ENCODE measurements around the gene INS.
"Not testable (repeated sequence)": the region's sequence is repeated elsewhere in the genome, so short reads cannot be mapped to it uniquely, and the experiment has no call there.

The INS gene

DNA sequence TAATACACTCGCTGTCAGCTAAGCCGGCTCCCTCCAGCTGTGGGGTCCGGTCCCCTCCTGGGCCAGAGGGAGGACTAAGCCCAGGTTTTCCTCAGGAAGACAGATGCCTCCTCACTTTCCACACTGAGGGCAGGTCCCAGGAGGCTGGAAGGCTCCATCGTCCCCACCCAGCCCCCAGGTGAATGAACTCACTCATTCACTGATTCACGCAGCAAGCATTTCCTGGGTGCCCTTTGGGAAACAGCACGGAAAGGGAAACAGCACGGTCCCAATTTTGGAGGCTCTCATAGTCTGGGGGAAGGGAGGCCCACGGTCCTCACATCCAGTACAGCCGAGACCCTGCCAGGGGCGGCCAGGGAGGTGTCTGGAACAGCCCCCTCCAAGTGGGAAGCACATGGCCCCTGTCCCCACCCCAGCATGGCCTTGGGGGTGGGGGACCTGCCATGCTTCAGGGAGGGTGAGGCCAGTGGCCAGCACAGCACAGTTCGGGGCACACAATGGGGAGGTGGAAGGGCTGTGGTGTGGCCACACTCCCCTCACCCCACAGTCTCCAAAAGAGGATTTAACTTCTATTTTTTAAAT, 19.9 kb upstream of the INS start:
- no peak for DNase-seq (ENCODE audit: low read depth, low spot score)

DNA sequence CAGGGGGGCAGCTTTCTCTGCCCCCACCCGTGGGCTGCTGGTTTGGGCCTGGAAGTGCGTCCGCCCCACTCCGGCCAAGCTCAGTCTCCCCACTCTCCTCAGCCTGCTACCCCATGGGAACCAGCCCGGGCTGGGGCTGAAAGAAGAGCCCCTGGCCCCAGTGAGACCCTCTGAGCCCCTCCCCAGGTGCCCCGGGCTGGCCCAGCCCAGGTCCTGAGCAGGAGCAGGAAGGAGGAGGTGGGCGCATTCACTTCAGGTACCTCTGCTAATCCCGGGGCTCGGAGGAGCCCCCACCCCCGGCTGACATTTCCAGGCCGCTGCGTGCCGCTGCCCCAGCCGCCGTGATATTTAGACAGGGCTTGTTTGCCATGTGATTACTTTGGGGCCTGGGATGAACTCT, 19.3 kb upstream of the INS start:
- no peak for DNase-seq (ENCODE audit: low read depth, low spot score)

DNA sequence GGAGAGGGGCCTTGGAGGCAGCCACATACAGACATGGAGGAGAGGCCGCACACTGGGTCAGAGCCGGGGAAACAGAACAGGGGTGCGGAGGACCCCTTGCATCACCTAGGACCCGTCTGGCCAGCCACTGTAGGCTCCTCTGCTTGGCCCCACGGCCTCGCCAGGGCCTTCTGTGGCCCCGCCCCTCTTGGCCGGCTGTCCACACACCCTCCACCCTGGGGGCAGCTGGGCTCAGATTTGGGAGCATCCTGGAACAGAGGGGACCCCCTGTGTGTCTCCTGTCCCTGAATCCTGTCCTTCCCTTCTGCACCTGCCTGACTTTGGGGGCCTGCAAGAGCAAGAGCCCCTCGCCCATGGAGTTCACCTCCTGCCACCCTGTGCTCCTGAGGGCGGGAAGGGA, 18.5 kb upstream of the INS start:
- DNase-seq (ENCODE audit: low read depth, low spot score): no peak

DNA sequence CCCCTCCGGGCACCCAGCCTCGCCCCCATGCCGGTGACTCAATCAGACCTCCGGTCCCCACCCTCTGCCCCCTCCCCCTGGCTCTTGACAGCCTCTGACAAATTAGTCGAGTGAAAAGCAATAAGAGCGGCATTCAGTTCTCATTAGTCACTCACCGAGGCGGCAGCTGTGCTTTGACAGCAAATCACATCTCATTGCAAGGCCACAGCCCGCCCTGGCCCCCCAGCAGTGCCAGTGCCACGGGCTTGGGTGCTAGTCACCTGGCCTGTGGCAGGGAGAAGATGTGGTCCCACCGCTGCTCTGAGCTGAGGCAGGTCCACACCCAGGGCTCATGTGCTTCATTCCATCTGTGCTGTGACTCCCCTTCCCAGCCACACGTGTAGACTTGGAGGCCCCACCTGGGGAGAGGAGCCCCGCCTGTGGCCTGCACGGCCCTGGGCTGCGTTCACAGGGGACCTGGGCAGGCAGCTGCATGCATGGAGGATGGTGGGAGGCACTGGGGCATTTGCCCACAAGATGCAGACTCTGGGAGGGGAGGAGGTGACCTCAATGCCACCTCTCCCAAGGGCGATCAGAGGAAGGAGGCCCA, 18.0 kb upstream of the INS start:
- peak; percentile 70 for DNase-seq (ENCODE audit: low read depth, low spot score)

DNA sequence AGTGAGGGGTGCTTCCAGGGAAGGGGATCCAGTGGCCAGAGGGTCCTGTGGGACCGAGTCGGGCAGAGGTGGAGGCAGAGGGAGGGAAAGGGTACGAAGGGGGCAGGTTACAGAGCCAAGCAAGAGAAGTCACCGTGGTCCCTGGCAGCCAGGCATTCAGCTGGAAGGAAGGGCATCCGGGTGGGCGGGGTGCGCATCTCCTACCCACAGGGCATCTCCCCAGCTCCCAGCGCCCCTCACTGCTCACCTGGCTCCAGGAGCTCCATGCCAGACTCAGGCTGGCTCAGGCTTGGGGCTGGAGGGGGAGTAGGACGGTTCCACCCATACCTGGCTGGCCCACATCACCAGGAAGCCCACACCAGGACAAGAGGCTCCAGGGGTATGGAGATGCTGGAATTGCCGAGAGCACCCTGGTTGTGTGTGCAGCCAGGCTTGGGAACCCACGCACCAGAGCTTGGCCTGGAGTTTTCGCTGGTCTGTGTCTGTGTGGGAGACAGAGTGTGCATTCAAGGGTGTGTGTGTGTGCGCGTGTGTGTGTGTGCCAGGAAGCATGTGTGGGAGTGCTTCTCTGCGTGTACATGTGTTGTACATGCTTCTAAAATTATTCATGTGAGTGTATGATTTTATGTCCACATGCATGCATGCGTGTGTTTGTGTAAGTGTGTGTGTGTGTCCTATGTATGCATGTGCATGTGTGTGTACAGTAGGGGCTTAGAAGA, 17.2 kb upstream of the INS start:
- DNase-seq (ENCODE audit: low read depth, low spot score): not testable (repeated sequence)

DNA sequence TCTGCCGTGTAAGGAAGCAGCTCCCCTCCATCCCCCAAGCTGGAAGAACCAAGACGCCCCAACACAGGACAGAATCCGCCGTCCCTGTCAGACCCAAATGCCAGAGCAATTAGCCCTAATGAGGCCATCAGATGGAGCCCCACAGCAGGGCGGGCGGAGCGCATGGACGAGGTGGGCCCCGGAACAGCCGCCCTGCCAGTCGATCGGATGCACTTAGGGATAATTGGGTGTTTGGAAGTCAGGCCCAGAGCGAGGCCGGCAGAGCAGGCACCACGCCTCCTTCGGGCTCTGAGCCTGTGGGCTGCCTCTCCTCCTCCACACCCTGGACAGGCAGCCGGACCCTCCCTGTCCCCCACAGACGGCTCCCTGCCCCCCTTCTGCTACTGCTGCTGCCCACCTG, 16.1 kb upstream of the INS start:
- no peak for DNase-seq (ENCODE audit: low read depth, low spot score)

DNA sequence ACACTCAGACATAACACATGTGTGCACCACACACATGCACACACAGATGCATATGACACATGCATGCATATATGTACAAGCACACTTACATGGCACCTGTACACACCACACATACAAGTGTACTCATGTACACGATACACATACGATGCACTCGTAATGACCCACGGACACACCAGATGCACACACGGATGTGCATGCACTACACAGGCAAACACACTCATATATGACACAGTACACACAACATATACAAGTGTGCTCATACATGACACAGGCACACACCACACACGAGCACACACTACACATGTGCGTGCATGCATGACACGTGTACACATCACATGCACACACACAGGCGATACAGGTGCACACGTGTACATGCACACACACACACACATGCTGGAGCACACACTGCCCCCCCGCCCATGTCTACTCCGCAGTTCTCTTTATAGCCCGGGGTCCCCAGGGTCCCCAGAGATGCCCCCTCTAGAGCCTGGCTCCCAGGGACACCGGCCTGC, 15.4 kb upstream of the INS start:
- DNase-seq (ENCODE audit: low read depth, low spot score): no peak

DNA sequence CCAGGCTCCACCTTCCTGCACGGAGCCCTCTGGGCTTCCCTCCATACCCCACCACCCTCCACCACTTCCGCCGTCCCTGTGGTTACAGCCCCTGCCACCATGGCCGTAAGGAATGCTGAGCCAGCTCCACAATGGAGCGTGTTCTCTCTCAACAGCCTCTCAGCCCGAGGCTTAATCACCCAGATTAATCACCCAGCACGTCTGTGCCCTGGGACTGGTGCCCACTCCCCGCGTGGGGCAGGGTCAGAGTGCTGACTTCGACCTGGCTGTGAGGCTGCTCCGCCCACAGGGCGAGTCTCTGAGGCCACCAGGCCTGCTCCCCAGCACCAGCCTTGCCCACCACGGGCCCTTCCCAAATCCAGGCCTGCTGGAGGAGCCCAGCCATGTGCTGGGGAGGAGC, 14.7 kb upstream of the INS start:
- no peak for DNase-seq (ENCODE audit: low read depth, low spot score)

DNA sequence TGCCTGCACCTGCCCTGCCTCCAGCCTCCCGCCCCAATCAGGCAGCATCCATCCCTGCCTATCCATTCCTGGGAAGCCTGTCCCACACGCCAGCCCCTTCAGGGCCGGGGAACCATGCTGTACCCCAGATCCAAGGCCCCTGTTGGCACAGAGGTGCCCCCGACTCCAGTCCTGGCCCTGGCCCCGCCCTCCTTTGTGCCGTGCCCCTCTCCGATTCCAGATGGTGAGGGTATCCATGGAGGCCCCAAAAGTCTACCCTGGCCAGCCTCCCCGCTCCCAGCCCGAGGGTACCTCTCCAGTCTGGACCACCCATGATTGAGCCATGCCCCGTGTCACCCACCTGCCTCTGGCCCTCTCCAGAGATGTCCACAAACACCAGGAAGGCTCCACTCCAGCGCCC, 13.4 kb upstream of the INS start:
- DNase-seq (ENCODE audit: low read depth, low spot score): no peak

DNA sequence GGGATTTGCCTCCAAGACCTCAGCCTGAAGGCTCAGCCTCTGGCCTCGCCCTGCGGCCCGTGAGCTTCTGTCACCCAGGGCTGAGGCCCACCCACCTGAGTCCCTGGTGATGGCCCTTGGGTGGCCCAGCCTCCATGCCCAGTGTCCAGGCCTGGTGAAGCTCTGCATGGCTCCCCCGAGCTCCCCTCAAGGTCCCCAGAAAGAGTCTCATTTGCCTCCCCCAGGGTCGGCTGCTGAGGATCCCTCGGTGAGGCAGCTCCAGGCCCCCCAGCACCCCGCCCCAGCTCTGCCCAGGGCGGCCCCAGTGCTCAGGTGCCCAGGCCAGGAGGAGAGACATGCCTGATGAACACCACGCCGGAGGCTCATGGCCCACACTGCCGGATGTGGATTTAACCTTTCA, 12.8 kb upstream of the INS start:
- DNase-seq (ENCODE audit: low read depth, low spot score): no peak

DNA sequence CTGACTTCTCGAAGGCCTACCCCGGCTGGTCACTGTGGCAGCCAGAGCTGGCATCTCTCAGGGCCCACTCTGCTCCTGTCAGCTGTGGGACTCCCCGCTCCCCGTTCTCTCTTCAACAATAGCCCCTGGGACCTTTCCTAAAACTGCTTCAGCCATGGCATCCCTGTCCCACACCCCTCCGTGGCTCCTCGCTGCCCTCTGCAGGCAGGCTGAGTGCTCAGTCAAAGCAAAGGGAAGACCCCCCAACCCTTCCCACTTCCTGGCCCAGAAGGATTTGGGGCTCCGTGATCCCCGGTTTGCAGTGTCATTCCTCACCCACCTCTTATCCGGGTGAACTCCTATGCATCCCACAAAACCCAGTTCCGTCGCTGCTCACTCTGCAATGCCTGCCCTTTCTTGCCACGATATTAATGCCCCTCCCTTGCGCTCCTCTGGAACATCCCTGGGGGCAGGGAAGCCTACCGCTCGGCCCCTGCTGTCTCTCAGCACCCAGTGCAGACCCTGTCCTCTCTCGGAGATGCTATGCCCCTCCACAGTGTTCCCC, 12.2 kb upstream of the INS start:
- DNase-seq (ENCODE audit: low read depth, low spot score): no peak

DNA sequence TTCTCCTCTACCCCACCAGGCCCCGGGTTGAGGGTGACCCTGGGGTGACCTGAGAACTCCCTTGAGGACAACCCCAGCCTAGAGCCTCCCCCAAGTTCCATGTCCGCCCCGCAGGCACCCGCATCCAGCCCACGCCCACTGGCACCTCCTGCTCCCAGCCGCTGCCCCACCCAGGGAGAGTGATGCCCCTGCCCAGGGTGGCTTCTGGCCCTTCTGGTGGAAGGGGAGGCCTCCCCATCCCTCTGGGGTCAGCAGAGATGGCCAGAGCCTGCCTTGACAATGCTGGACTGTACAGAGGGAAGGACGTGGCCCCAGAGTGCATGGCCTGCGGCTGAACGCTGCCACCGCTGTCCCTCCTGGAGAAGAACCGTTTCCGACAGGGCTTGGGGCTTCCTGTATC, 11.7 kb upstream of the INS start:
- no peak for DNase-seq (ENCODE audit: low read depth, low spot score)

DNA sequence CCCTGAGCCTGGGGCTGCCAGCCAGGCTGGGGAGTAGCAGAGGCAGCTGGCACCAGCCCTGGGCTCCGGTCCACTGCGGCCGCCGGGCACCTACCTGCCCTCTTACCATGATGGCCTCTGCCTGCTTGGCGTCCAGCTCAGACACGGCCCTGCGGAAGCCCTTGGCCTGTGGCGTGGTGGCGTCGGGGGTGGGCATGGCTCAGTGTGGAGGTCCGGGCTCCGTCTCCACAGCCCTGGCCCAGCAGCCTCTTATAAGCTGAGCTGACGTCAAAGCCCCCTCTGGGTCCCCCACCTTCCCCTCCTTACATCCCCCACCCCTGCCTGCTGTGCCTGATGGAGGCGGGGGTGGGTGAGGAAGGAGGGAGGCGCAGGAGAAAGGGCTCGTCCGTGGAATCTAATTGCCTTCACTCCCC, 10.6 kb upstream of the INS start, which contains the start of gene TH:
Gene TH, minus strand, starts transcription at position 225 of the 413 bp plus-strand sequence. Its CDS starts 29 bp downstream, at position 196.
- no peak for DNase-seq (ENCODE audit: low read depth, low spot score)

DNA sequence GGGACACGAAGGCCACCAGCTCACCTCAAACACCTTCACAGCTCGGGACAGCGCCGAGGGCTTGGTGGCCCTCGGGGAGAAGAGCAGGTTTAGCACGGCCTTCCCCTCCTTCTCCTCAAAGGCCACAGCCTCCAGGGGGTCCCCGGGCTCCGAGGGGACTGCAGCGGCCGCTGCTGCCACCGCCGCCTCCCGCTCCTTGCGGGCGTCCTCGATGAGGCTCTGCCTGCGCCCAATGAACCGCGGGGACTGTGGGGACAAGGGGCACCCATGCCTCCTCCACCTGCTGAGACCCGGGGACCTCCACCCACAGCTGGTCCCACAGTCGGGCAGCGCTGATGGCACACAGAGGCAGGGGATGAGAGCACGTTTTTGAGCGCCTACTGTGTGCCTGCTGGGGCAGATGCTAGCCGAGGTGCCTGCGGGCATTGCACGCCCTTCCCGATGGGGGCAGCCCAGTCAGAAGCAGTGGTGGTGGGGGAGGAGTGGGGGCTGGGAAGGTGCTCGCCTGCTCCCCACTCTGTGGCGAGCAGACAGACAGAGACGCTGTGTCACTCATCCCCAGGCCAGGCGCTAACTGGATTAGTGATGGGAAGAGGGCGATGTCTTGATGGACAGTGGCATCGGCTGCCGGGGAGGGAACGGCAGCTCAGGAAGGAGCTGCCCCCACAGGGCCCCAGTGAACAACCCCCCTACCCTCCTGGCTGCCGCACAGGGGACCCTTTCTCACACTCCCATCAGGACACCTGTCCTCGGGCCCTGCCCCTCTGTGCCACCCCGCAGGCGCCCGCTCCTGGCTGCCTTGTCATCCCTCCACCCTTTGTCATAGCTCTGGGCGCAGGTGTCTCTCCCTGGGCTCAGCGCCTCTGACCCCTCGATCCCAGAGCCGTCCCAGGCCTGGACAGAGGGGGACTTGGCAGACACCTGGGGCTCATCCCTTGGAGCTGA, 8.9 kb upstream of the INS start:
- no peak for DNase-seq (ENCODE audit: low read depth, low spot score)

DNA sequence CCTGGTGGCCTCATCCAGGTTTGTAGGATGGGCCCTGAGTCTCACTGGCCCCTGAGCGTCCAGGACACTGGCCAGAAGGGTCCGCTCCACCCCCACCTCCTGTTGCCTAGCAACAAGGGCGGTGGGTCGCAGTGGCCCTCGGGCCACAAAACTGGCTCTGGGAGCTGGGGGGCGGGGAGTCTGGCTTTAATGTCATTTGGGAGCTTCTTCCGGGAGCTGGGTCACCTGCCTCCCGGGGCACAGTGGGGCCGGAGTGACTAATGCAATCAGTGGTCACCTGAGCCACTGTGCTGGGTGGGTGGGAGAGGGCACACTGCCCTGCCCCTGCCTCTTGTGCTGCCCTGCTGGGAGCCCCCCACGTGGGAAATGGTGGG, 8.0 kb upstream of the INS start:
- DNase-seq (ENCODE audit: low read depth, low spot score): peak; percentile 81

DNA sequence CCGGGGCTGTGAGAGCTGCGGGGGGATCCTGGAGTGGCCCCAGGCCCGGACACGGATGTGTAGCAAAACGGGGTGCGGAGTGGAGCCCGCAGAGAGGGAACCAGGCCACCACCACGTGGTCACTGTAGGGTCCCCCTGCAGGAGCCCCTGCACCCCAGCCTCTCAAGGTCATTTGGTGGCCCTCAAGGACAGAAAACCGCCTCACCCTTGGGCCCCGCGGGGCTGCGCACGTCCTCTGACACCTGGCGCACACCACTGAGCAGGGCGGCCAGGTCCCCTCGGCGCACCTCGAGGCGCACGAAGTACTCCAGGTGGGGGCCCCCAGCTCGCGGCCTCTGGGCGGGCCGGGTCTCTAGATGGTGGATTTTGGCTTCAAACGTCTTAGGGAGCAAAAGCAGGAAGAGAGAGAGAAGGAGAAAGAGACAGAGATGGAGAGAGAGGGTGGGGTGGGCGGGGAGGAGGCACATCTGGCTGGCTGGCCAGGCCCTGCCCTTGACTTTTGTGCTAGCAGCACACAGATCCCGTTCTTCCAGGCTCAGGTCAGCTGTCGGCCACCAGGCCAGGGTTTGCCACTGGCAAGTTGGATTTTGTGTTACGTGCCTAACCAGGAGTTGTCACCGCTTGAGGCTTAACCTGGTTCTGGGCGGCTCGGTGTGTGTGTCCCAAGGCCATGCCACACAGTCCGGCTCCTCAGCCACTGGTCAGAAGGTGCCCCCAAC, 7.4 kb upstream of the INS start:
- no peak for DNase-seq (ENCODE audit: low read depth, low spot score)

DNA sequence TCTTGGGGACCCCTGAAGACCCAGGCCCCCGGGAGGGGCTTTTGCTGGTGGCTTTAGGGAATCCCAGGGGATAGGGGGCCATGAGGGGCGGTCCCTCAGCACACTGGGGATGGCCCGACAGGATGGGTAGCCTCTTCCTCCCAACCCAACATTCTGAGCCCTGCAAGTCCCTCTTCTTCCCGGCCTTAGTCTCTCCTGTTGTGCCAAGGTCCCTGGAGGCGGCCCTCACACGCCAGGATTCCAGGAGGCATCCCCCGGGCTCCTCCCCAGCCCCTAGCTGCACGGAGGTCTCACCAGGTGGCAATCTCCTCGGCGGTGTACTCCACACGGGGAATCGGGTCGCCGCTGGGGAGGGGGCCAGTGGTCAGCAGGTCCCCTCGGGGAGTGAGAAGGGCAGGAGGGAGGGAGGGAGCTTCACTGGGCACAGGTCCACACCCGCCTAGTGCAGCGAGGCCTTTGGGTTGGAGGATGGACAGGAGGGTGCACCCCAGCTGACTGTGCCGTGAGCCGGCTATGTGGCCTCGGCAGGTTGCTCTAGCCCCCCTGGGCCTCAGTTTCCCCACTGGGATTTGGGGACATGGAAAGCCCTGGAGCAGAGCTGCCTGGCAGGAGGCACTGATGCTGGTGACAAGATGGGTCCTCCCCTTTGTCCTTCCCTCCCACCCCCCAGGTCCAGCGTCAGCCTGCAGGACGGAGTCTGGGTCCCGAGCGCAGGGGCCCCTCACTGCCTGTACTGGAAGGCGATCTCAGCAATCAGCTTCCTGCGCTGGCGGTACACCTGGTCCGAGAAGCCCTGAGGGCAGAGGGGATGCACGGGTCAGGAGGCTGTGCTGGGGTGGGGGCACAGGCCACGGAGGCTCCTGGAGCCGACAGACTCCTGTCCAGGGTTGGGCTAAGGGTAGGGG, 6.4 kb upstream of the INS start:
- no peak for DNase-seq (ENCODE audit: low read depth, low spot score)

DNA sequence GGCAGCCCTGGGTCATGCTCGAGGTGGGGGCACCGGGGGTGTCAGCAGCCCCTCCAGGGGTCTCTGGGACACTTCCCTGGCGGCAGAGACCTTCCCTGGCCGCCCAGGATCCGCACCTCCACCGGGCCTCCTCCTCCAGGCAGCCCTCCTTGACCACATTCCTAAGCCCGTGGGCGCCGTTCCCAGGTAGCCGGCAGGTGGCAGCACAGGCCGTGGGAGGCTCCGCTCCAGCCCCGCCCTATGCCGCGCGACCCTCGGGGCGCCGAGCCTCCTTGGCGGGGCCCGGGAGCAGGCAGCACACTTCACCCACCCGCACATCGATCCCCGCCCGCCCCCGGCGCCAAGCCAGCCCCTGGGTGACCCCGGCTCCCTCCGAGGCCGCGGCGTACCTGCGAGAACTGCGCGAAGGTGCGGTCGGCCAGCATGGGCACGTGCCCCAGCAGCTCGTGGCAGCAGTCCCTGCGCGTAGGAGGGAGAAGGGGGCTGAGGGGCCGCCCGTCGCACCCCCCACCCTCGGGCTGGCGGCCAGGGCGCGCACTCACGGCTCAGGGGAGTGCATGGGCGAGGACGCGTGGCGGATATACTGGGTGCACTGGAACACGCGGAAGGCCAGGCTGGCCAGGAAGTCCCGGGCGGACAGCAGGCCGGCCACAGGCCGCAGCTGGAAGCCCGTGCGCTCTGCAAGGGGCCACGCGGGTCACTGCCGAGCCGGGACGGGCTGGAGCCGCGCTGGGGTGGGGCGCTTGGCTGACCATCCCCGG, 5.3 kb upstream of the INS start:
- peak; percentile 50 for DNase-seq (ENCODE audit: low read depth, low spot score)

DNA sequence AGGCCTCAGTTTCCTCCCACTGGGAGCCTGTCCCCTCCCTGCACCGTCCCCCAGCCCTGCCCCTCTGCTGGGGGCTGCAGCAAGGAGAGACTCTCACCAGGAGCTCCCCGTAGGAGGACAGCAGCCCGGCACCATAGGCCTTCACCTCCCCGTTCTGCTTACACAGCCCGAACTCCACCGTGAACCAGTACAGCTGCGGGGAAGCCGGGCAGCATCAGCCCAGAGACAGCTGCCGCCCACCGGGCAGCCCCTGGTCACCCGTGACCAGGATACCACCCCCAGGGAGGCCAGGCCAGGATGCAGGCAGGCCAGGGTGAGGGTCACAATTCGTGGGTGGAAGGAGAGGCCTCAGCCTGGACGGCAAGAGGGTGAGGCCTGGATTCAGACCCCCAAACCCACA, 4.6 kb upstream of the INS start:
- no peak for DNase-seq (ENCODE audit: low read depth, low spot score)

Data from ELF-1 (cell line).